HEK293 (cell line): ENCODE measurements around the gene SCRN1.
A peak's percentile ranks its signal among the peaks of the same experiment; 100 is the strongest.

Source experiments
- CTCF ChIA-PET: fragments of 350-600 bp; formaldehyde crosslinking; extraction: SDS; loops from one replicate; lab custom pipeline; 2021; ENCODE audit warnings: antibody characterized with exemption; lab: Yijun Ruan, JAX
- POLR2A ChIA-PET: fragments of 300-600 bp; formaldehyde crosslinking; extraction: SDS; loops from one replicate; lab custom pipeline; 2020; ENCODE audit warnings: antibody characterized with exemption, inconsistent platforms; lab: Yijun Ruan, JAX
- H3K27ac ChIP-seq: fragments of 200-500 bp; sonication (Bioruptor generic); 2 replicates; pipeline ENCODE4 v1.5.1; 2014; ENCODE audit warnings: low read depth, low read length, control low read depth, inconsistent platforms; ENCODE audit errors: extremely low read depth
- H3K36me3 ChIP-seq, 2 experiments: fragments of 200-500 bp in 1 of 2; sonication (Bioruptor generic) in 1 of 2; 1 replicate in 1 of 2; 2 replicates in 1 of 2; pipeline ENCODE4 v1.5.1; 2014 to 2017; ENCODE audit warnings: inconsistent platforms in 2 of 2, low read length in 2 of 2; ENCODE audit not compliant: control insufficient read depth in 2 of 2, insufficient read depth in 1 of 2
- H3K4me1 ChIP-seq: fragments of 200-500 bp; sonication (Bioruptor generic); 2 replicates; pipeline ENCODE4 v1.5.1; 2014; ENCODE audit warnings: mild to moderate bottlenecking, low read length, inconsistent platforms; ENCODE audit not compliant: control insufficient read depth, insufficient read depth
- H3K4me3 ChIP-seq: 2 replicates; pipeline ENCODE4 v1.5.1; 2011; ENCODE audit warnings: low read depth, mild to moderate bottlenecking, control low read depth, low read length, moderate library complexity
- H3K9me3 ChIP-seq: fragments of 200-500 bp; sonication (Bioruptor generic); 2 replicates; pipeline ENCODE4 v1.5.1; 2014; ENCODE audit warnings: low read depth, low read length, inconsistent platforms; ENCODE audit not compliant: control insufficient read depth, insufficient read depth
- PBX3 ChIP-seq: sonication (generic); formaldehyde crosslinking; IDR thresholded peaks from 2 replicates; pipeline ENCODE4 v1.8.1; 2022; ENCODE audit warnings: mild to moderate bottlenecking, moderate library complexity, missing genetic modification reagents
- PRDM6 ChIP-seq: fragments of 450-650 bp; formaldehyde crosslinking; IDR thresholded peaks from 2 replicates; pipeline ENCODE4 v1.5.1; 2017; ENCODE audit warnings: missing biosample characterization, missing genetic modification characterization
- SP7 ChIP-seq: fragments of 450-650 bp; formaldehyde crosslinking; IDR thresholded peaks from 2 replicates; pipeline ENCODE4 v1.5.1; 2016; ENCODE audit warnings: missing biosample characterization, missing genetic modification characterization
- ZNF132 ChIP-seq: fragments of 450-650 bp; formaldehyde crosslinking; IDR thresholded peaks from 2 replicates; pipeline ENCODE4 v1.5.1; 2017; ENCODE audit warnings: missing biosample characterization, missing genetic modification characterization, borderline replicate concordance
- ZNF223 ChIP-seq: fragments of 450-650 bp; formaldehyde crosslinking; IDR thresholded peaks from 2 replicates; pipeline ENCODE4 v1.5.1; 2016; ENCODE audit warnings: missing biosample characterization, missing genetic modification characterization
- ZNF280D ChIP-seq: fragments of 450-650 bp; formaldehyde crosslinking; IDR thresholded peaks from 2 replicates; pipeline ENCODE4 v1.5.1; 2016; ENCODE audit warnings: missing biosample characterization, missing genetic modification characterization
- ZNF302 ChIP-seq: fragments of 450-650 bp; formaldehyde crosslinking; IDR thresholded peaks from 2 replicates; pipeline ENCODE4 v1.5.1; 2016; ENCODE audit warnings: missing biosample characterization, missing genetic modification characterization, low read depth
- ZNF324 ChIP-seq: fragments of 450-650 bp; formaldehyde crosslinking; IDR thresholded peaks from 2 replicates; pipeline ENCODE4 v1.5.1; 2016; ENCODE audit warnings: missing biosample characterization, missing genetic modification characterization
- ZNF350 ChIP-seq: fragments of 450-650 bp; formaldehyde crosslinking; IDR thresholded peaks from 2 replicates; pipeline ENCODE4 v1.5.0; 2017; ENCODE audit warnings: missing biosample characterization, mild to moderate bottlenecking, missing genetic modification characterization
- ZNF394 ChIP-seq: fragments of 450-650 bp; formaldehyde crosslinking; IDR thresholded peaks from 2 replicates; pipeline ENCODE4 v1.5.1; 2016; ENCODE audit warnings: missing biosample characterization, missing genetic modification characterization, mild to moderate bottlenecking, moderate library complexity, borderline replicate concordance
- ZNF433 ChIP-seq: fragments of 450-650 bp; formaldehyde crosslinking; IDR thresholded peaks from 2 replicates; pipeline ENCODE4 v1.5.1; 2016; ENCODE audit warnings: missing biosample characterization, missing genetic modification characterization, low read depth
- ZNF660 ChIP-seq: fragments of 450-650 bp; IDR thresholded peaks from 2 replicates; pipeline ENCODE4 v1.5.1; 2018; ENCODE audit warnings: missing biosample characterization, mild to moderate bottlenecking, missing genetic modification characterization

The SCRN1 gene

GRCh38 chr7:30010021-30010420, 20.4 kb upstream of the SCRN1 start:
- no peak overlapping the region for H3K27ac ChIP-seq
- no peak for TF ChIP-seq PBX3 (CRISPR knock-in tag)
- no peak for TF ChIP-seq SP7 (tag by site-specific recombination)
- TF ChIP-seq ZNF302 (tag by site-specific recombination): no peak
- TF ChIP-seq ZNF132 (tag by site-specific recombination): no peak
- peaks cover 7 to 13% of the 10 kb centered on the region in 2 experiments for H3K36me3 ChIP-seq
- H3K4me1 ChIP-seq: peaks cover 2% of the 10 kb centered on the region; the same call in 1 of the 2 replicates
- no peak overlapping the region for H3K4me3 ChIP-seq
- ChIA-PET POLR2A (no interaction called here), CTCF (interaction anchor here (0.7 kb wide), 1 partner anchor 306 kb away, joined by 3 read pairs; no protein-coding TSS in a partner anchor)
- no peaks in the 10 kb centered on the region for H3K9me3 ChIP-seq

- Histone ChIP-seq H3K9me3 (no peaks in the 10 kb centered on the region), H3K36me3 (no peaks in the 10 kb centered on the region; a peak in 1 of 3 replicates), H3K4me1 (peaks cover 5% of the 10 kb centered on the region; the same call in 1 of the 2 replicates), H3K27ac (no peak overlapping the region), H3K4me3 (no peak overlapping the region)
- POLR2A ChIA-PET: no interaction called here
- CTCF ChIA-PET: interaction anchor here (0.6 to 1.0 kb wide), 2 partner anchors 15 to 258 kb away, joined by 3 to 4 read pairs; no protein-coding TSS in a partner anchor
- TF ChIP-seq PRDM6 (tag by site-specific recombination): peak; percentile 46
- no peak for TF ChIP-seq ZNF394 (tag by site-specific recombination)
Measured at GRCh38 chr7:30005464-30005863, 15.9 kb upstream of the SCRN1 start.

- Histone ChIP-seq H3K36me3 (no peaks in the 10 kb centered on the region), H3K9me3 (no peaks in the 10 kb centered on the region), H3K27ac (no peak overlapping the region), H3K4me1 (peaks cover 5% of the 10 kb centered on the region; the same call in 1 of the 2 replicates), H3K4me3 (no peak overlapping the region)
- no peak for TF ChIP-seq SP7 (tag by site-specific recombination)
- TF ChIP-seq PBX3 (CRISPR knock-in tag): no peak
- TF ChIP-seq ZNF350 (tag by site-specific recombination): no peak
- TF ChIP-seq ZNF433 (tag by site-specific recombination): no peak
- no peak for TF ChIP-seq ZNF280D
- no peak for TF ChIP-seq ZNF223 (tag by site-specific recombination)
- TF ChIP-seq ZNF324 (tag by site-specific recombination): no peak
- no peak for TF ChIP-seq ZNF660
- ChIA-PET POLR2A (no interaction called here), CTCF (interaction anchor here (0.7 to 1.1 kb wide), 3 partner anchors 14 to 506 kb away, joined by 3 to 4 read pairs (median 3); no protein-coding TSS in a partner anchor)
Measured at GRCh38 chr7:30003098-30003497, 13.5 kb upstream of the SCRN1 start.
